GM12878 (cell line): ENCODE measurements around the gene SUFU. TPM values are rescaled to one million over a fixed set of nuclear protein-coding genes. Genes with fewer than 3 reads are reported as not detected.

Experiments used
- BHLHE40 ChIP-seq, 2 experiments: fragments of 450-650 bp in 1 of 2; IDR thresholded peaks; 2 replicates each; pipeline ENCODE4 v1.6.1; 2011 to 2017; ENCODE audit warnings: low read depth in 2 of 2, borderline replicate concordance in 1 of 2, improper control_type of control experiment in 1 of 2, low read length in 1 of 2, mild to moderate bottlenecking in 1 of 2
- BRCA1 ChIP-seq: IDR thresholded peaks from 2 replicates; pipeline ENCODE4 v1.6.1; 2011; ENCODE audit warnings: low read depth, low read length, improper control_type of control experiment
- CBFB ChIP-seq: IDR thresholded peaks from 2 replicates; pipeline ENCODE4 v1.6.1; 2016; ENCODE audit warnings: antibody characterized with exemption, low read depth
- HDAC6 ChIP-seq: fragments of 200-600 bp; sonication (generic); IDR thresholded peaks from one replicate; pipeline ENCODE4 v1.8.0; 2017; ENCODE audit warnings: antibody characterized with exemption; ENCODE audit not compliant: unreplicated experiment
- HDGF ChIP-seq: fragments of 450-650 bp; IDR thresholded peaks from 2 replicates; pipeline ENCODE4 v1.6.1; 2016; ENCODE audit warnings: antibody characterized with exemption
- IKZF1 ChIP-seq: fragments of 450-650 bp; conservative IDR thresholded peaks from 2 replicates; pipeline ENCODE4 v1.6.1; 2017; ENCODE audit warnings: antibody characterized with exemption, mild to moderate bottlenecking
- MEF2B ChIP-seq: fragments of 450-650 bp; IDR thresholded peaks from 2 replicates; pipeline ENCODE4 v1.6.1; 2018; ENCODE audit warnings: mild to moderate bottlenecking, moderate library complexity; ENCODE audit not compliant: partially characterized antibody, poor library complexity, severe bottlenecking
- MYB ChIP-seq: fragments of 150-350 bp; IDR thresholded peaks from 2 replicates; pipeline ENCODE4 v1.6.1; 2014; ENCODE audit warnings: mild to moderate bottlenecking, low read depth, low read length, borderline replicate concordance
- MYC ChIP-seq: IDR thresholded peaks from 2 replicates; pipeline ENCODE4 v1.6.1; 2011; ENCODE audit warnings: mild to moderate bottlenecking, low read length, moderate library complexity, inconsistent platforms; ENCODE audit not compliant: insufficient read depth, insufficient replicate concordance, insufficient read length, severe bottlenecking
- NFYA ChIP-seq: IDR thresholded peaks from 2 replicates; pipeline ENCODE4 v1.6.1; 2011; ENCODE audit warnings: low read depth, mild to moderate bottlenecking, low read length, improper control_type of control experiment, borderline replicate concordance
- NR2F1 ChIP-seq: fragments of 450-650 bp; conservative IDR thresholded peaks from 2 replicates; pipeline ENCODE4 v1.6.1; 2017; ENCODE audit warnings: mild to moderate bottlenecking
- RAD21 ChIP-seq: IDR thresholded peaks from 2 replicates; pipeline ENCODE4 v1.6.1; 2011; ENCODE audit warnings: mild to moderate bottlenecking, low read depth, low read length, moderate library complexity; ENCODE audit not compliant: insufficient read depth
- RAD51 ChIP-seq: fragments of 450-650 bp; IDR thresholded peaks from 2 replicates; pipeline ENCODE4 v1.6.1; 2016; ENCODE audit warnings: moderate library complexity, mild to moderate bottlenecking, inconsistent platforms
- SREBF1 ChIP-seq: IDR thresholded peaks from 2 replicates; pipeline ENCODE4 v1.6.1; 2012; ENCODE audit warnings: mild to moderate bottlenecking, low read length
- SUPT20H ChIP-seq: IDR thresholded peaks from 2 replicates; pipeline ENCODE4 v1.6.1; 2011; ENCODE audit warnings: low read depth, mild to moderate bottlenecking, low read length, moderate library complexity, borderline replicate concordance; ENCODE audit not compliant: control insufficient read depth
- TCF12 ChIP-seq: IDR thresholded peaks from 2 replicates; pipeline ENCODE4 v1.6.1; 2011; ENCODE audit warnings: low read depth, mild to moderate bottlenecking, low read length
- polyA plus RNA-seq, 11 experiments: library from polyadenylated mRNA; depleted of rRNA in 4 of 11; unstranded in 6 of 11; stranded (reverse) in 5 of 11; fragments of >200 nt; fragmentation: Nextera tagmentation in 4 of 11; fragmentation: Illumina TruSeq in 1 of 11; extraction: Ambion mirVana in 4 of 11; extraction: Trizol in 1 of 11; gene quantifications; 1 replicate in 1 of 11; 2 replicates in 10 of 11; pipeline versions ENCODE4 v1.2.1 to v1.2.3, GENCODE V29; 2011 to 2016; ENCODE audit warnings: inconsistent platforms in 2 of 11, missing spikeins in 2 of 11, low read depth in 1 of 11
- total RNA-seq, 4 experiments: library from RNA; depleted of rRNA in 3 of 4; stranded (reverse); fragments of >200 nt in 3 of 4; fragmentation: Illumina TruSeq in 1 of 4; extraction: Trizol in 1 of 4; gene quantifications; 2 replicates each; pipeline versions ENCODE4 v1.2.1 to v1.2.3, GENCODE V29; 2013 to 2021
- TF ChIP-seq, protein P1 (sequence below): fragments of 150-350 bp; IDR thresholded peaks from 2 replicates; pipeline ENCODE4 v1.6.1; 2014; ENCODE audit warnings: mild to moderate bottlenecking, low read depth, low read length
- TF ChIP-seq, protein P2 (sequence below): fragments of 450-650 bp; formaldehyde crosslinking; IDR thresholded peaks from 2 replicates; pipeline ENCODE4 v1.5.0; 2022; ENCODE audit warnings: mild to moderate bottlenecking, missing genetic modification characterization
- TF ChIP-seq, protein P3 (sequence below): fragments of 450-650 bp; IDR thresholded peaks from 2 replicates; pipeline ENCODE4 v1.6.1; 2014; ENCODE audit warnings: mild to moderate bottlenecking
- TF ChIP-seq, protein P4 (sequence below): fragments of 450-650 bp; formaldehyde crosslinking; IDR thresholded peaks from 2 replicates; pipeline ENCODE4 v1.4.0; 2020; ENCODE audit warnings: mild to moderate bottlenecking, moderate library complexity

Gene SUFU
- total and polyA plus RNA-seq, 10 of the 15 experiments (the other 5 are each of a cell fraction or from before 2014, with no cell fraction given), result 0.68 to 7.7 (median 2.4) TPM

DNA sequence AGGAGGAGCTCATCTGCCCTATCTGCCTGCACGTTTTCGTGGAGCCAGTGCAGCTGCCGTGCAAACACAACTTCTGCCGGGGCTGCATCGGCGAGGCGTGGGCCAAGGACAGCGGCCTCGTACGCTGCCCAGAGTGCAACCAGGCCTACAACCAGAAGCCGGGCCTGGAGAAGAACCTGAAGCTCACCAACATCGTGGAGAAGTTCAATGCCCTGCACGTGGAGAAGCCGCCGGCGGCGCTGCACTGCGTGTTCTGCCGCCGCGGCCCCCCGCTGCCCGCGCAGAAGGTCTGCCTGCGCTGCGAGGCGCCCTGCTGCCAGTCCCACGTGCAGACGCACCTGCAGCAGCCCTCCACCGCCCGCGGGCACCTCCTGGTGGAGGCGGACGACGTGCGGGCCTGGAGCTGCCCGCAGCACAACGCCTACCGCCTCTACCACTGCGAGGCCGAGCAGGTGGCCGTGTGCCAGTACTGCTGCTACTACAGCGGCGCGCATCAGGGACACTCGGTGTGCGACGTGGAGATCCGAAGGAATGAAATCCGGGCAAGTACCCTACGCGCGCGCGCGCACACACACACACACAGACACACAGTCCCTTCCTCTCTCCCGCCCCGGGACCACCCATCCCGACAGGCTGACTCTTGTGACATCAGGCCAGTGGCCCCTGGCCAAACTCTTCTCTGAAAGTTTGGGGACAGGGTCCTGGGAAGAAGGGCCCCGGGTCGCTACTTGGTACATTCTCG, 141.0 kb downstream of the SUFU start (continued):
- TF ChIP-seq, protein P1, sequence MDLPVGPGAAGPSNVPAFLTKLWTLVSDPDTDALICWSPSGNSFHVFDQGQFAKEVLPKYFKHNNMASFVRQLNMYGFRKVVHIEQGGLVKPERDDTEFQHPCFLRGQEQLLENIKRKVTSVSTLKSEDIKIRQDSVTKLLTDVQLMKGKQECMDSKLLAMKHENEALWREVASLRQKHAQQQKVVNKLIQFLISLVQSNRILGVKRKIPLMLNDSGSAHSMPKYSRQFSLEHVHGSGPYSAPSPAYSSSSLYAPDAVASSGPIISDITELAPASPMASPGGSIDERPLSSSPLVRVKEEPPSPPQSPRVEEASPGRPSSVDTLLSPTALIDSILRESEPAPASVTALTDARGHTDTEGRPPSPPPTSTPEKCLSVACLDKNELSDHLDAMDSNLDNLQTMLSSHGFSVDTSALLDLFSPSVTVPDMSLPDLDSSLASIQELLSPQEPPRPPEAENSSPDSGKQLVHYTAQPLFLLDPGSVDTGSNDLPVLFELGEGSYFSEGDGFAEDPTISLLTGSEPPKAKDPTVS, result no peak
- TF ChIP-seq HDGF (peak; percentile 54), BRCA1 (no peak), SREBF1 (no peak), SUPT20H (no peak), BHLHE40 (IDR thresholded peaks at IDR 0.05; ENCODE audit: borderline replicate concordance in 1 of 2, low read depth in 2 of 2, low read length in 1 of 2) (peak; percentile 87 to 97), HDAC6 (no peak), MEF2B (peak; percentile 45), RAD51 (no peak), TCF12 (peak; percentile 91), MYC (peak; percentile 89), NR2F1 (no peak), CBFB (no peak), MYB (no peak), IKZF1 (no peak), RAD21 (peak; percentile 33), NFYA (no peak)
- TF ChIP-seq, protein P2, sequence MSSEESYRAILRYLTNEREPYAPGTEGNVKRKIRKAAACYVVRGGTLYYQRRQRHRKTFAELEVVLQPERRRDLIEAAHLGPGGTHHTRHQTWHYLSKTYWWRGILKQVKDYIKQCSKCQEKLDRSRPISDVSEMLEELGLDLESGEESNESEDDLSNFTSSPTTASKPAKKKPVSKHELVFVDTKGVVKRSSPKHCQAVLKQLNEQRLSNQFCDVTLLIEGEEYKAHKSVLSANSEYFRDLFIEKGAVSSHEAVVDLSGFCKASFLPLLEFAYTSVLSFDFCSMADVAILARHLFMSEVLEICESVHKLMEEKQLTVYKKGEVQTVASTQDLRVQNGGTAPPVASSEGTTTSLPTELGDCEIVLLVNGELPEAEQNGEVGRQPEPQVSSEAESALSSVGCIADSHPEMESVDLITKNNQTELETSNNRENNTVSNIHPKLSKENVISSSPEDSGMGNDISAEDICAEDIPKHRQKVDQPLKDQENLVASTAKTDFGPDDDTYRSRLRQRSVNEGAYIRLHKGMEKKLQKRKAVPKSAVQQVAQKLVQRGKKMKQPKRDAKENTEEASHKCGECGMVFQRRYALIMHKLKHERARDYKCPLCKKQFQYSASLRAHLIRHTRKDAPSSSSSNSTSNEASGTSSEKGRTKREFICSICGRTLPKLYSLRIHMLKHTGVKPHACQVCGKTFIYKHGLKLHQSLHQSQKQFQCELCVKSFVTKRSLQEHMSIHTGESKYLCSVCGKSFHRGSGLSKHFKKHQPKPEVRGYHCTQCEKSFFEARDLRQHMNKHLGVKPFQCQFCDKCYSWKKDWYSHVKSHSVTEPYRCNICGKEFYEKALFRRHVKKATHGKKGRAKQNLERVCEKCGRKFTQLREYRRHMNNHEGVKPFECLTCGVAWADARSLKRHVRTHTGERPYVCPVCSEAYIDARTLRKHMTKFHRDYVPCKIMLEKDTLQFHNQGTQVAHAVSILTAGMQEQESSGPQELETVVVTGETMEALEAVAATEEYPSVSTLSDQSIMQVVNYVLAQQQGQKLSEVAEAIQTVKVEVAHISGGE (CRISPR knock-in tag), result no peak
- TF ChIP-seq, protein P3, sequence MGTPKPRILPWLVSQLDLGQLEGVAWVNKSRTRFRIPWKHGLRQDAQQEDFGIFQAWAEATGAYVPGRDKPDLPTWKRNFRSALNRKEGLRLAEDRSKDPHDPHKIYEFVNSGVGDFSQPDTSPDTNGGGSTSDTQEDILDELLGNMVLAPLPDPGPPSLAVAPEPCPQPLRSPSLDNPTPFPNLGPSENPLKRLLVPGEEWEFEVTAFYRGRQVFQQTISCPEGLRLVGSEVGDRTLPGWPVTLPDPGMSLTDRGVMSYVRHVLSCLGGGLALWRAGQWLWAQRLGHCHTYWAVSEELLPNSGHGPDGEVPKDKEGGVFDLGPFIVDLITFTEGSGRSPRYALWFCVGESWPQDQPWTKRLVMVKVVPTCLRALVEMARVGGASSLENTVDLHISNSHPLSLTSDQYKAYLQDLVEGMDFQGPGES, result no peak
- TF ChIP-seq, protein P4, sequence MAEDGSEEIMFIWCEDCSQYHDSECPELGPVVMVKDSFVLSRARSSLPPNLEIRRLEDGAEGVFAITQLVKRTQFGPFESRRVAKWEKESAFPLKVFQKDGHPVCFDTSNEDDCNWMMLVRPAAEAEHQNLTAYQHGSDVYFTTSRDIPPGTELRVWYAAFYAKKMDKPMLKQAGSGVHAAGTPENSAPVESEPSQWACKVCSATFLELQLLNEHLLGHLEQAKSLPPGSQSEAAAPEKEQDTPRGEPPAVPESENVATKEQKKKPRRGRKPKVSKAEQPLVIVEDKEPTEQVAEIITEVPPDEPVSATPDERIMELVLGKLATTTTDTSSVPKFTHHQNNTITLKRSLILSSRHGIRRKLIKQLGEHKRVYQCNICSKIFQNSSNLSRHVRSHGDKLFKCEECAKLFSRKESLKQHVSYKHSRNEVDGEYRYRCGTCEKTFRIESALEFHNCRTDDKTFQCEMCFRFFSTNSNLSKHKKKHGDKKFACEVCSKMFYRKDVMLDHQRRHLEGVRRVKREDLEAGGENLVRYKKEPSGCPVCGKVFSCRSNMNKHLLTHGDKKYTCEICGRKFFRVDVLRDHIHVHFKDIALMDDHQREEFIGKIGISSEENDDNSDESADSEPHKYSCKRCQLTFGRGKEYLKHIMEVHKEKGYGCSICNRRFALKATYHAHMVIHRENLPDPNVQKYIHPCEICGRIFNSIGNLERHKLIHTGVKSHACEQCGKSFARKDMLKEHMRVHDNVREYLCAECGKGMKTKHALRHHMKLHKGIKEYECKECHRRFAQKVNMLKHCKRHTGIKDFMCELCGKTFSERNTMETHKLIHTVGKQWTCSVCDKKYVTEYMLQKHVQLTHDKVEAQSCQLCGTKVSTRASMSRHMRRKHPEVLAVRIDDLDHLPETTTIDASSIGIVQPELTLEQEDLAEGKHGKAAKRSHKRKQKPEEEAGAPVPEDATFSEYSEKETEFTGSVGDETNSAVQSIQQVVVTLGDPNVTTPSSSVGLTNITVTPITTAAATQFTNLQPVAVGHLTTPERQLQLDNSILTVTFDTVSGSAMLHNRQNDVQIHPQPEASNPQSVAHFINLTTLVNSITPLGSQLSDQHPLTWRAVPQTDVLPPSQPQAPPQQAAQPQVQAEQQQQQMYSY (CRISPR knock-in tag), result no peak
